B cell (primary cell): ENCODE results near the gene CIBAR2.

Experiments
- EZH2 ChIP-seq: IDR thresholded peaks from 2 replicates; pipeline ENCODE4 v1.6.1; 2012; ENCODE audit warnings: borderline replicate concordance, low read depth, mild to moderate bottlenecking, moderate library complexity, low read length; ENCODE audit not compliant: insufficient read depth, poor library complexity, severe bottlenecking
- TF ChIP-seq, protein P1 (sequence below): fragments of 200-600 bp; IDR thresholded peaks from one replicate; pipeline ENCODE4 v1.8.0; 2022; ENCODE audit warnings: antibody characterized with exemption, mild to moderate bottlenecking

DNA sequence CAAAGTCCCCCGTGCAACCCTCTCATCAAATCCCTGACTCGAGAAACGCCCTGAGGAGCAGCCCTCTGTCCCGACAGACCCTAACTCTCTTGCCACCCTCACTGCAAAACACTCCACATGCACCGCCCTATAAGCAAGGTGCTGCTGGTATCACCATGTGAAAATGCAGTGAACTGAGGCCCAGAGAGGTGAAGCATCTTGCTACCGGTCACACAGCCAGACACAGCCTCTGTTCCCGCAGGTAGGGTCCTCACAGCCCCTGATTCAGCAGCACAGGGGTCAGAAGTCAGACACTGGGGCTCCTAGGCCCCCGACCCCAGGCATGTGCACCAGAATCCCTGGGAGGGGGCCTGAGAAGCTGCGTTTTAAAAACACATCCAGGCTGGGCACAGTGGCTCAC lies 1.1 kb downstream of the CIBAR2 start:
- TF ChIP-seq, protein P1, sequence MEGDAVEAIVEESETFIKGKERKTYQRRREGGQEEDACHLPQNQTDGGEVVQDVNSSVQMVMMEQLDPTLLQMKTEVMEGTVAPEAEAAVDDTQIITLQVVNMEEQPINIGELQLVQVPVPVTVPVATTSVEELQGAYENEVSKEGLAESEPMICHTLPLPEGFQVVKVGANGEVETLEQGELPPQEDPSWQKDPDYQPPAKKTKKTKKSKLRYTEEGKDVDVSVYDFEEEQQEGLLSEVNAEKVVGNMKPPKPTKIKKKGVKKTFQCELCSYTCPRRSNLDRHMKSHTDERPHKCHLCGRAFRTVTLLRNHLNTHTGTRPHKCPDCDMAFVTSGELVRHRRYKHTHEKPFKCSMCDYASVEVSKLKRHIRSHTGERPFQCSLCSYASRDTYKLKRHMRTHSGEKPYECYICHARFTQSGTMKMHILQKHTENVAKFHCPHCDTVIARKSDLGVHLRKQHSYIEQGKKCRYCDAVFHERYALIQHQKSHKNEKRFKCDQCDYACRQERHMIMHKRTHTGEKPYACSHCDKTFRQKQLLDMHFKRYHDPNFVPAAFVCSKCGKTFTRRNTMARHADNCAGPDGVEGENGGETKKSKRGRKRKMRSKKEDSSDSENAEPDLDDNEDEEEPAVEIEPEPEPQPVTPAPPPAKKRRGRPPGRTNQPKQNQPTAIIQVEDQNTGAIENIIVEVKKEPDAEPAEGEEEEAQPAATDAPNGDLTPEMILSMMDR, result no peak
- no peak for TF ChIP-seq EZH2
